Panc1 (cell line): ENCODE data around the gene ESYT2. TPM values are rescaled to one million over a fixed set of nuclear protein-coding genes. Genes with fewer than 3 reads are reported as not detected.
"Not testable (repeated sequence)": the region's sequence is repeated elsewhere in the genome, so short reads cannot be mapped to it uniquely, and the experiment has no call there.

Experiments used
- ATAC-seq: fragments of 200-7000 bp; cut with Tn5 transposase; 2 replicates; pipeline ENCODE4 v1.9.1; 2020; ENCODE audit warnings: mild to moderate bottlenecking, moderate library complexity
- BruUV-seq: library from RNA; stranded (reverse); fragments of 400-500 nt; replicated peaks from 2 replicates; lab custom pipeline; 2021; lab: Mats Ljungman, UMichigan
- CTCF ChIA-PET: fragments of 300-600 bp; sonication (Branson Sonifier 250); formaldehyde crosslinking; loops from one replicate; lab custom pipeline; 2022; ENCODE audit warnings: antibody characterized with exemption; lab: Charles Lee
- POLR2A ChIA-PET: fragments of 300-600 bp; sonication (Branson Sonifier 250); formaldehyde crosslinking; loops from one replicate; lab custom pipeline; 2022; ENCODE audit warnings: antibody characterized with exemption; lab: Charles Lee
- DNase-seq: peaks from one replicate; pipeline ENCODE4 v3.0.0-alpha.2; 2010; ENCODE audit warnings: low read depth, low spot score
- H3K27ac ChIP-seq: 2 replicates; pipeline ENCODE4 v1.5.1; 2011; ENCODE audit warnings: mild to moderate bottlenecking, low read length, inconsistent platforms
- H3K27me3 ChIP-seq: fragments of 200-500 bp; sonication (Bioruptor generic); 2 replicates; pipeline ENCODE4 v1.6.0; 2014; ENCODE audit warnings: low read length, inconsistent platforms; ENCODE audit not compliant: control insufficient read depth, insufficient read depth
- H3K36me3 ChIP-seq: fragments of 200-500 bp; sonication (Bioruptor generic); 2 replicates; pipeline ENCODE4 v1.5.1; 2014; ENCODE audit warnings: inconsistent platforms, mild to moderate bottlenecking, low read length, moderate library complexity; ENCODE audit not compliant: control insufficient read depth, insufficient read depth
- H3K4me1 ChIP-seq: 2 replicates; pipeline ENCODE4 v1.5.1; 2011; ENCODE audit warnings: inconsistent platforms, mild to moderate bottlenecking, low read length, moderate library complexity; ENCODE audit not compliant: control insufficient read depth, insufficient read depth
- H3K4me3 ChIP-seq, 2 experiments: 2 replicates each; pipeline ENCODE4 v1.5.1; 2011 to 2012; ENCODE audit warnings: low read depth in 2 of 2, low read length in 2 of 2, mild to moderate bottlenecking in 2 of 2, inconsistent platforms in 1 of 2, moderate library complexity in 1 of 2
- H3K9me3 ChIP-seq: fragments of 200-500 bp; sonication (Bioruptor generic); 2 replicates; pipeline ENCODE4 v1.5.1; 2014; ENCODE audit warnings: low read depth, mild to moderate bottlenecking, inconsistent platforms, low read length, moderate library complexity; ENCODE audit not compliant: control insufficient read depth, insufficient read depth
- CTCF ChIP-seq: fragments of 450-650 bp; IDR thresholded peaks from 2 replicates; pipeline ENCODE4 v1.5.1; 2017; ENCODE audit warnings: mild to moderate bottlenecking
- POLR2AphosphoS5 ChIP-seq: IDR thresholded peaks from 2 replicates; pipeline ENCODE4 v1.6.1; 2012; ENCODE audit warnings: mild to moderate bottlenecking, low read depth, low read length, moderate library complexity
- REST ChIP-seq, 2 experiments: IDR thresholded peaks; 2 replicates each; pipeline ENCODE4 v1.6.1; 2011 to 2012; ENCODE audit warnings: low read depth in 2 of 2, control low read depth in 1 of 2, low read length in 1 of 2, mild to moderate bottlenecking in 1 of 2, moderate library complexity in 1 of 2; ENCODE audit not compliant: insufficient read depth in 1 of 2
- SIN3A ChIP-seq: IDR thresholded peaks from 2 replicates; pipeline ENCODE4 v1.6.1; 2012; ENCODE audit warnings: low read depth, mild to moderate bottlenecking, low read length, moderate library complexity, borderline replicate concordance; ENCODE audit not compliant: insufficient read depth
- TCF7L2 ChIP-seq: IDR thresholded peaks from 2 replicates; pipeline ENCODE4 v1.6.1; 2011; ENCODE audit warnings: mild to moderate bottlenecking, low read depth, low read length, inconsistent platforms
- in situ Hi-C: cut with HindIII; loops from 2 replicates; pipeline ENCODE4 v1.10.0; 2016; ENCODE audit warnings: low sequenced_read_pairs, low pct_unique_long_range_greater_than_20kb
- intact Hi-C: fragments of 100-400 bp; cut with micrococcal nuclease; formaldehyde crosslinking; loops from one replicate; pipeline ENCODE4 v1.10.0; 2022; ENCODE audit not compliant: unreplicated experiment
- total RNA-seq: library from RNA; stranded (reverse); gene quantifications from one replicate; pipeline ENCODE4 v1.2.1, GENCODE V29; 2021; ENCODE audit not compliant: unreplicated experiment

ESYT2 gene
- total RNA-seq, 1 experiment from 2014 or later: 92.7 TPM

- no peak for TF ChIP-seq CTCF
- TF ChIP-seq TCF7L2: no peak
- TF ChIP-seq POLR2AphosphoS5: no peak
- TF ChIP-seq SIN3A: no peak
- no peak for TF ChIP-seq REST (IDR thresholded peaks at IDR 0.05; ENCODE audit: insufficient read depth in 1 of 2, low read depth in 2 of 2, low read length in 1 of 2)
- in situ Hi-C loops (no loop called here), intact Hi-C loops (no loop called here)
- H3K36me3 ChIP-seq: no peaks in the 10 kb centered on the region
- ATAC-seq (no peak), DNase-seq (no peak)
- no TSS peak for BruUV-seq
- H3K9me3 ChIP-seq: no peaks in the 10 kb centered on the region
- POLR2A ChIA-PET: no interaction called here
- no peaks in the 10 kb centered on the region for H3K27me3 ChIP-seq
- no peak overlapping the region for H3K27ac ChIP-seq
- H3K4me3 ChIP-seq: no peak overlapping the region
- 0 out of 2 replicates have a peak, but pooled peaks cover 5% of the 10 kb centered on the region for H3K4me1 ChIP-seq
- CTCF ChIA-PET: no interaction called here
These were observed 11.3 kb upstream of the ESYT2 start for GRCh38 chr7:158840604-158841003.

- H3K4me1 ChIP-seq, intact Hi-C loops, BruUV-seq, CTCF ChIA-PET, H3K27me3 ChIP-seq, ATAC-seq, H3K4me3 ChIP-seq, in situ Hi-C loops, DNase-seq, POLR2A ChIA-PET, H3K9me3 ChIP-seq, H3K36me3 ChIP-seq, H3K27ac ChIP-seq: not testable (repeated sequence)
These were observed 9.9 kb upstream of the ESYT2 start for GRCh38 chr7:158839177-158839576.

GRCh38 chr7:158837790-158838637 lies 8.7 kb upstream of the ESYT2 start:
- H3K9me3 ChIP-seq: no peaks in the 10 kb centered on the region
- intact Hi-C loops (no loop called here), in situ Hi-C loops (no loop called here)
- H3K4me1 ChIP-seq: no peaks in the 10 kb centered on the region
- CTCF ChIA-PET: no interaction called here
- DNase-seq (no peak), ATAC-seq (no peak)
- TF ChIP-seq SIN3A: no peak
- TF ChIP-seq POLR2AphosphoS5: no peak
- no peak for TF ChIP-seq REST (IDR thresholded peaks at IDR 0.05; ENCODE audit: insufficient read depth in 1 of 2, low read depth in 2 of 2, low read length in 1 of 2)
- TF ChIP-seq TCF7L2: no peak
- no peak for TF ChIP-seq CTCF
- BruUV-seq: no TSS peak
- no peak overlapping the region for H3K27ac ChIP-seq
- POLR2A ChIA-PET: no interaction called here
- H3K27me3 ChIP-seq: no peaks in the 10 kb centered on the region
- no peaks in the 10 kb centered on the region for H3K36me3 ChIP-seq
- H3K4me3 ChIP-seq: no peak overlapping the region
